HCT116 (cell line): Measurements from ENCODE around the gene FBXL13. TPM values are rescaled to one million over a fixed set of nuclear protein-coding genes. Genes with fewer than 3 reads are reported as not detected.
"Not testable (repeated sequence)": the region's sequence is repeated elsewhere in the genome, so short reads cannot be mapped to it uniquely, and the experiment has no call there.

Experiments used
- ATAC-seq: fragments of 200-7000 bp; cut with Tn5 transposase; 2 replicates; pipeline ENCODE4 v1.9.1; 2020; ENCODE audit warnings: mild to moderate bottlenecking, moderate library complexity
- BruUV-seq: library from RNA; stranded (reverse); fragments of 400-500 nt; replicated peaks from 2 replicates; lab custom pipeline; 2021; lab: Mats Ljungman, UMichigan
- CTCF ChIA-PET: fragments of 300-600 bp; sonication (Branson Sonifier 250); formaldehyde crosslinking; loops from one replicate; lab custom pipeline; 2021; ENCODE audit warnings: antibody characterized with exemption; lab: Charles Lee
- POLR2A ChIA-PET: fragments of 300-600, 350-600 bp; sonication (Branson Sonifier 250); formaldehyde crosslinking; loops from one replicate; lab custom pipeline; 2021; ENCODE audit warnings: antibody characterized with exemption; lab: Charles Lee
- RAD21 ChIA-PET, 2 experiments: fragments of 300-600 bp; sonication (Branson Sonifier 250); formaldehyde crosslinking; loops; one replicate each; lab custom pipeline; 2023; ENCODE audit warnings: low total read pairs in 2 of 2; ENCODE audit not compliant: uncharacterized antibody in 2 of 2, unreplicated experiment in 2 of 2, low non-redundant PET in 1 of 2; lab: Charles Lee
- DNase-seq: peaks from one replicate; pipeline ENCODE4 v3.0.0-alpha.2; 2010; ENCODE audit warnings: low read depth, low spot score
- H2AFZ ChIP-seq: fragments of 200-600 bp; shearing (Covaris generic), sonication (generic); 2 replicates; pipeline ENCODE4 v1.6.1; 2017; ENCODE audit warnings: low read depth, mixed run types, mixed read lengths, antibody characterized with exemption, low read length; ENCODE audit not compliant: poor library complexity, severe bottlenecking
- H3K27ac ChIP-seq: 2 replicates; pipeline ENCODE4 v1.5.1; 2012; ENCODE audit warnings: low read depth, low read length
- H3K27me3 ChIP-seq: fragments of 200-600 bp; sonication (generic); 2 replicates; pipeline ENCODE4 v1.6.1; 2016; ENCODE audit warnings: mixed run types, low read length, mixed read lengths; ENCODE audit not compliant: insufficient read depth
- H3K36me3 ChIP-seq, 2 experiments: fragments of 200-500 bp in 1 of 2; fragments of 200-600 bp in 1 of 2; sonication (Bioruptor generic) in 1 of 2; sonication (generic) in 1 of 2; 2 replicates each; pipeline versions ENCODE4 v1.5.1 to v1.6.1; 2014 to 2016; ENCODE audit warnings: low read length in 2 of 2, inconsistent platforms in 1 of 2, mixed read lengths in 1 of 2, mixed run types in 1 of 2; ENCODE audit not compliant: insufficient read depth in 2 of 2, control insufficient read depth in 1 of 2
- H3K4me1 ChIP-seq, 2 experiments: fragments of 200-600 bp in 1 of 2; sonication (generic) in 1 of 2; 2 replicates each; pipeline versions ENCODE4 v1.5.1 to v1.6.1; 2012 to 2017; ENCODE audit warnings: low read length in 2 of 2, inconsistent platforms in 1 of 2, mild to moderate bottlenecking in 1 of 2, mixed read lengths in 1 of 2, mixed run types in 1 of 2, moderate library complexity in 1 of 2; ENCODE audit not compliant: insufficient read depth in 2 of 2, control insufficient read depth in 1 of 2
- H3K4me2 ChIP-seq: fragments of 200-600 bp; sonication (generic); 2 replicates; pipeline ENCODE4 v1.6.1; 2017; ENCODE audit warnings: mixed run types, low read length, mixed read lengths
- H3K4me3 ChIP-seq, 2 experiments: fragments of 200-600 bp in 1 of 2; sonication (generic) in 1 of 2; replicated peaks in 1 of 2; 2 replicates each; pipeline ENCODE4 v1.5.1; 2011 to 2016; ENCODE audit warnings: low read length in 2 of 2, control low read depth in 1 of 2, low read depth in 1 of 2, mild to moderate bottlenecking in 1 of 2, mixed read lengths in 1 of 2, mixed run types in 1 of 2
- H3K79me2 ChIP-seq: fragments of 200-600 bp; sonication (generic); 2 replicates; pipeline ENCODE4 v1.6.1; 2017; ENCODE audit warnings: mild to moderate bottlenecking, mixed run types, low read length, moderate library complexity, mixed read lengths; ENCODE audit not compliant: insufficient read depth
- H3K9ac ChIP-seq: fragments of 200-600 bp; sonication (generic); 2 replicates; pipeline ENCODE4 v1.6.1; 2016; ENCODE audit warnings: low read length, mixed read lengths
- H3K9me2 ChIP-seq: fragments of 200-600 bp; sonication (generic), shearing (Covaris generic); 2 replicates; pipeline ENCODE4 v1.6.1; 2017; ENCODE audit warnings: mixed run types, mild to moderate bottlenecking, moderate library complexity; ENCODE audit not compliant: insufficient read depth
- H3K9me3 ChIP-seq, 2 experiments: fragments of 200-500 bp in 1 of 2; fragments of 200-600 bp in 1 of 2; sonication (Bioruptor generic) in 1 of 2; sonication (generic) in 1 of 2; 2 replicates each; pipeline ENCODE4 v1.6.1; 2014 to 2017; ENCODE audit warnings: low read length in 2 of 2, mixed read lengths in 2 of 2, inconsistent platforms in 1 of 2, low read depth in 1 of 2, mild to moderate bottlenecking in 1 of 2, mixed run types in 1 of 2, moderate library complexity in 1 of 2; ENCODE audit not compliant: control insufficient read depth in 1 of 2, insufficient read depth in 1 of 2
- H4K20me1 ChIP-seq: fragments of 200-600 bp; sonication (generic), shearing (Covaris generic); 2 replicates; pipeline ENCODE4 v1.6.1; 2017; ENCODE audit warnings: mixed run types, mild to moderate bottlenecking, moderate library complexity; ENCODE audit not compliant: insufficient read depth
- ATF3 ChIP-seq: IDR thresholded peaks from 2 replicates; pipeline ENCODE4 v1.6.1; 2012
- CBX3 ChIP-seq: IDR thresholded peaks from 2 replicates; pipeline ENCODE4 v1.6.1; 2012; ENCODE audit warnings: low read depth
- CTCF ChIP-seq, 3 experiments: fragments of 200-600 bp in 1 of 3; sonication (generic) in 1 of 3; IDR thresholded peaks in 2 of 3; conservative IDR thresholded peaks in 1 of 3; 2 replicates each; pipeline ENCODE4 v1.5.1; 2012 to 2017; ENCODE audit warnings: low read depth in 2 of 3, low read length in 2 of 3, antibody characterized with exemption in 1 of 3, borderline replicate concordance in 1 of 3, control low read depth in 1 of 3, mild to moderate bottlenecking in 1 of 3, mixed read lengths in 1 of 3, mixed run types in 1 of 3, moderate library complexity in 1 of 3; ENCODE audit not compliant: insufficient read depth in 1 of 3
- EGR1 ChIP-seq: IDR thresholded peaks from 2 replicates; pipeline ENCODE4 v1.6.1; 2012; ENCODE audit warnings: low read depth
- EZH2phosphoT487 ChIP-seq: fragments of 200-600 bp; IDR thresholded peaks from 2 replicates; pipeline ENCODE4 v1.6.1; 2018; ENCODE audit warnings: antibody characterized with exemption, borderline replicate concordance
- POLR2A ChIP-seq: IDR thresholded peaks from 2 replicates; pipeline ENCODE4 v1.7.0; 2011; ENCODE audit warnings: borderline replicate concordance; ENCODE audit not compliant: insufficient read depth, insufficient read length; ENCODE audit errors: extremely low read depth
- SP1 ChIP-seq: IDR thresholded peaks from 2 replicates; pipeline ENCODE4 v1.6.1; 2012; ENCODE audit warnings: low read depth
- YY1 ChIP-seq: IDR thresholded peaks from 2 replicates; pipeline ENCODE4 v1.6.1; 2011; ENCODE audit warnings: low read length, low read depth, moderate library complexity, mild to moderate bottlenecking; ENCODE audit not compliant: insufficient replicate concordance; ENCODE audit errors: extremely low read depth
- ZNF274 ChIP-seq: fragments of 200-500 bp; sonication (Bioruptor generic); IDR thresholded peaks from 2 replicates; pipeline ENCODE4 v1.6.1; 2014; ENCODE audit warnings: mild to moderate bottlenecking, low read depth, low read length, inconsistent platforms
- intact Hi-C: fragments of 100-400 bp; cut with micrococcal nuclease; formaldehyde crosslinking; loops from 2 replicates; pipeline ENCODE4 v1.10.0; 2022
- total RNA-seq: library from RNA; stranded (reverse); gene quantifications from one replicate; pipeline ENCODE4 v1.2.1, GENCODE V29; 2021; ENCODE audit not compliant: unreplicated experiment
- TF ChIP-seq, protein P1 (sequence below): IDR thresholded peaks from 2 replicates; pipeline ENCODE4 v1.6.1; 2011; ENCODE audit warnings: mild to moderate bottlenecking, low read length, moderate library complexity; ENCODE audit not compliant: insufficient replicate concordance; ENCODE audit errors: extremely low read depth

The FBXL13 gene
- total RNA-seq, 1 experiment from 2014 or later = 1.0 TPM

GRCh38 chr7:102966465-102966864 lies 108.1 kb downstream of the FBXL13 start:
- Histone ChIP-seq H2AFZ (no peak overlapping the region), H3K79me2 (no peaks in the 10 kb centered on the region), H3K9me2 (no peaks in the 10 kb centered on the region), H3K4me2 (no peak overlapping the region), H3K9me3 (no peaks in the 10 kb centered on the region), H4K20me1 (no peaks in the 10 kb centered on the region), H3K4me3 (no peak overlapping the region), H3K27me3 (no peaks in the 10 kb centered on the region), H3K27ac (no peak overlapping the region), H3K36me3 (no peaks in the 10 kb centered on the region), H3K4me1 (no peaks in the 10 kb centered on the region), H3K9ac (no peak overlapping the region)
- POLR2A ChIA-PET = no interaction called here
- ATAC-seq (no peak), DNase-seq (no peak)
- TF ChIP-seq ZNF274 (no peak), YY1 (no peak), CTCF (IDR thresholded peaks at IDR 0.05 in 2 of 3, conservative IDR thresholded peaks at IDR 0.05 in 1 of 3; ENCODE audit: borderline replicate concordance in 1 of 3, insufficient read depth in 1 of 3, low read depth in 2 of 3, low read length in 2 of 3) (no peak), SP1 (no peak), EZH2phosphoT487 (no peak), CBX3 (no peak), POLR2A (no peak), EGR1 (no peak), ATF3 (no peak)
- TF ChIP-seq, protein P1, sequence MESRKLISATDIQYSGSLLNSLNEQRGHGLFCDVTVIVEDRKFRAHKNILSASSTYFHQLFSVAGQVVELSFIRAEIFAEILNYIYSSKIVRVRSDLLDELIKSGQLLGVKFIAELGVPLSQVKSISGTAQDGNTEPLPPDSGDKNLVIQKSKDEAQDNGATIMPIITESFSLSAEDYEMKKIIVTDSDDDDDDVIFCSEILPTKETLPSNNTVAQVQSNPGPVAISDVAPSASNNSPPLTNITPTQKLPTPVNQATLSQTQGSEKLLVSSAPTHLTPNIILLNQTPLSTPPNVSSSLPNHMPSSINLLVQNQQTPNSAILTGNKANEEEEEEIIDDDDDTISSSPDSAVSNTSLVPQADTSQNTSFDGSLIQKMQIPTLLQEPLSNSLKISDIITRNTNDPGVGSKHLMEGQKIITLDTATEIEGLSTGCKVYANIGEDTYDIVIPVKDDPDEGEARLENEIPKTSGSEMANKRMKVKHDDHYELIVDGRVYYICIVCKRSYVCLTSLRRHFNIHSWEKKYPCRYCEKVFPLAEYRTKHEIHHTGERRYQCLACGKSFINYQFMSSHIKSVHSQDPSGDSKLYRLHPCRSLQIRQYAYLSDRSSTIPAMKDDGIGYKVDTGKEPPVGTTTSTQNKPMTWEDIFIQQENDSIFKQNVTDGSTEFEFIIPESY = no peak
- CTCF ChIA-PET = no interaction called here
- intact Hi-C loops = no loop called here
- BruUV-seq = no TSS peak
- RAD21 ChIA-PET = no interaction called here

- H3K27me3 ChIP-seq, H3K4me2 ChIP-seq, H3K9me2 ChIP-seq, H3K4me3 ChIP-seq, H3K36me3 ChIP-seq, BruUV-seq, H4K20me1 ChIP-seq, CTCF ChIA-PET, H2AFZ ChIP-seq, H3K27ac ChIP-seq, H3K9me3 ChIP-seq, H3K79me2 ChIP-seq, intact Hi-C loops, H3K9ac ChIP-seq, ATAC-seq, RAD21 ChIA-PET, POLR2A ChIA-PET, H3K4me1 ChIP-seq, DNase-seq: not testable (repeated sequence)
Measured at GRCh38 chr7:102961993-102962392, 112.6 kb downstream of the FBXL13 start.

- POLR2A ChIA-PET, H3K4me2 ChIP-seq, H3K9ac ChIP-seq, H3K36me3 ChIP-seq, H3K9me3 ChIP-seq, H3K27me3 ChIP-seq, H3K79me2 ChIP-seq, H2AFZ ChIP-seq, H3K4me3 ChIP-seq, H3K9me2 ChIP-seq, ATAC-seq, H3K27ac ChIP-seq, H4K20me1 ChIP-seq, DNase-seq, H3K4me1 ChIP-seq, BruUV-seq, CTCF ChIA-PET, RAD21 ChIA-PET: not testable (repeated sequence)
- intact Hi-C loops = loop anchor here (10.0 kb wide), 1 partner anchor 97 kb away; no protein-coding TSS in a partner anchor
Measured at GRCh38 chr7:102958004-102958403, 116.6 kb downstream of the FBXL13 start.
